ENCODE measurements around the gene SORBS1. TPM values are rescaled to one million over a fixed set of nuclear protein-coding genes. Genes with fewer than 3 reads are reported as not detected.

SORBS1 gene
- total and polyA plus RNA-seq, 2 donors (not counting 3 experiments of a cell fraction or from before 2014, with no cell fraction given): 2.0 to 7.9 TPM

DNA sequence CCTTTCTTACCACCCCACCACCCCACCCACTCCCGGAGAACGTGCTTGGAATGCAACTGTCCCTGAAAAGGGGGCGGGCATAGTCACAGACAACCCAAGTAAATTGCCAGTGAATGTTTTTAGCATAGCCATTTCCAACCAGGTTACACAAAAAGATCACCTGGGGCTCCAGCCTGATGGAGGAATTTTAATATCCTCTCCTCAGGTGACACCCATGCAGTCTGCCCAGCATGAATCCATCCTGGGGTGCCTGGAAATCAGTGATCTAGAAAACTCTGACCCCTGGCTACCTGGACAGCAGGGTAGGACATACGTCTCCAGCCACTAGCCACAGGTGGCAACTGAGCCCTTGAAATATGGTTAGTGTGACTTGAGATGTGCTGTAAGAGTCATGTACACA lies 61.1 kb downstream of the SORBS1 start:
- no peaks in the 10 kb centered on the region for H3K36me3 ChIP-seq (ENCODE audit: control insufficient read depth in 2 of 2, extremely low read depth in 1 of 2, insufficient read depth in 2 of 2, low read length in 2 of 2)
- H3K27me3 ChIP-seq (ENCODE audit: control insufficient read depth in 2 of 2, insufficient read depth in 2 of 2, low read length in 2 of 2): no peaks in the 10 kb centered on the region
- no peak overlapping the region for H3K9ac ChIP-seq (replicated peaks; ENCODE audit: extremely low read depth, insufficient read depth, low read length)
- no peak overlapping the region for H3K4me2 ChIP-seq (ENCODE audit: insufficient read depth, low read length)
- H4K20me1 ChIP-seq (replicated peaks; ENCODE audit: control insufficient read depth, extremely low read depth, insufficient read depth, low read length): no peaks in the 10 kb centered on the region
- intact Hi-C loops (cut with micrococcal nuclease): no loop called here
- no peaks in the 10 kb centered on the region for H3K9me1 ChIP-seq (replicated peaks; ENCODE audit: control insufficient read depth, extremely low read depth, insufficient read depth, low read length)
- FAIRE-seq: no peak
- no peak overlapping the region for H3K4me3 ChIP-seq (replicated peaks in 1 of 3; ENCODE audit: insufficient read depth in 1 of 3, low read depth in 1 of 3, low read length in 3 of 3)
- peaks cover 15% of the 10 kb centered on the region for H3K4me1 ChIP-seq (ENCODE audit: control insufficient read depth, extremely low read depth, insufficient read depth, low read length)
- no peak overlapping the region for H3K27ac ChIP-seq (ENCODE audit: insufficient read depth, low read depth, low read length)
- no peak overlapping the region for H2AFZ ChIP-seq (ENCODE audit: low read depth, low read length)
- no peaks in the 10 kb centered on the region for H3K9me3 ChIP-seq (replicated peaks; ENCODE audit: control insufficient read depth, insufficient read depth, low read length)
- no TSS peak for BruUV-seq (replicated peaks)
- DNase-seq (ENCODE audit: low read depth, low spot score): no peak
- ChIA-PET CTCF (no interaction called here), POLR2A (no interaction called here)
- dilution Hi-C loops (cut with MboI; ENCODE audit: extremely low pct_ligation_motif_present, low sequenced_read_pairs): no loop called here
- no peak for TF ChIP-seq GATA2 (IDR thresholded peaks at IDR 0.05; ENCODE audit: insufficient read depth, insufficient read length, low read depth, low read length)
- TF ChIP-seq JUN (IDR thresholded peaks at IDR 0.05; ENCODE audit: borderline replicate concordance, insufficient read depth, insufficient read length, low read depth): no peak
- no peak for TF ChIP-seq EZH2 (IDR thresholded peaks at IDR 0.05; ENCODE audit: borderline replicate concordance, low read depth, low read length, severe bottlenecking)
- TF ChIP-seq, protein P1, sequence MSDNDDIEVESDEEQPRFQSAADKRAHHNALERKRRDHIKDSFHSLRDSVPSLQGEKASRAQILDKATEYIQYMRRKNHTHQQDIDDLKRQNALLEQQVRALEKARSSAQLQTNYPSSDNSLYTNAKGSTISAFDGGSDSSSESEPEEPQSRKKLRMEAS (IDR thresholded peaks at IDR 0.05; ENCODE audit: insufficient read depth, insufficient read length): no peak
- TF ChIP-seq, protein P2, sequence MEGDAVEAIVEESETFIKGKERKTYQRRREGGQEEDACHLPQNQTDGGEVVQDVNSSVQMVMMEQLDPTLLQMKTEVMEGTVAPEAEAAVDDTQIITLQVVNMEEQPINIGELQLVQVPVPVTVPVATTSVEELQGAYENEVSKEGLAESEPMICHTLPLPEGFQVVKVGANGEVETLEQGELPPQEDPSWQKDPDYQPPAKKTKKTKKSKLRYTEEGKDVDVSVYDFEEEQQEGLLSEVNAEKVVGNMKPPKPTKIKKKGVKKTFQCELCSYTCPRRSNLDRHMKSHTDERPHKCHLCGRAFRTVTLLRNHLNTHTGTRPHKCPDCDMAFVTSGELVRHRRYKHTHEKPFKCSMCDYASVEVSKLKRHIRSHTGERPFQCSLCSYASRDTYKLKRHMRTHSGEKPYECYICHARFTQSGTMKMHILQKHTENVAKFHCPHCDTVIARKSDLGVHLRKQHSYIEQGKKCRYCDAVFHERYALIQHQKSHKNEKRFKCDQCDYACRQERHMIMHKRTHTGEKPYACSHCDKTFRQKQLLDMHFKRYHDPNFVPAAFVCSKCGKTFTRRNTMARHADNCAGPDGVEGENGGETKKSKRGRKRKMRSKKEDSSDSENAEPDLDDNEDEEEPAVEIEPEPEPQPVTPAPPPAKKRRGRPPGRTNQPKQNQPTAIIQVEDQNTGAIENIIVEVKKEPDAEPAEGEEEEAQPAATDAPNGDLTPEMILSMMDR (IDR thresholded peaks at IDR 0.05; ENCODE audit: extremely low read depth in 1 of 2, insufficient read depth in 1 of 2, low read depth in 1 of 2, low read length in 2 of 2): no peak
- no peak for TF ChIP-seq POLR2A (IDR thresholded peaks at IDR 0.05; ENCODE audit: low read depth, low read length)
- no peak for TF ChIP-seq FOS (IDR thresholded peaks at IDR 0.05; ENCODE audit: borderline replicate concordance, insufficient read depth, low read length)
- no peak for TF ChIP-seq MYC (IDR thresholded peaks at IDR 0.05; ENCODE audit: low read depth, low read length)
- TF ChIP-seq POLR2AphosphoS5 (IDR thresholded peaks at IDR 0.05; ENCODE audit: insufficient read depth, low read depth, low read length): no peak
- H3K79me2 ChIP-seq (ENCODE audit: control insufficient read depth, insufficient read depth, low read length): no peaks in the 10 kb centered on the region

All from endothelial cell of umbilical vein (primary cell).